ENCODE data around the gene VSNL1.

GRCh38 chr2:17638196-17638743 lies 97.8 kb downstream of the VSNL1 start:
- TF ChIP-seq CTCF (IDR thresholded peaks at IDR 0.05) (no peak), POLR2A (IDR thresholded peaks at IDR 0.05) (no peak), EP300 (IDR thresholded peaks at IDR 0.05) (no peak)
